ENCODE measurements around the gene CLASP2.

- no peak for TF ChIP-seq ARNTL (CRISPR knock-in tag; IDR thresholded peaks at IDR 0.05; ENCODE audit: borderline replicate concordance, low read depth)
- no peak for TF ChIP-seq CSDC2 (CRISPR knock-in tag; IDR thresholded peaks at IDR 0.05)
- no peak for TF ChIP-seq PATZ1 (CRISPR knock-in tag; IDR thresholded peaks at IDR 0.05; ENCODE audit: borderline replicate concordance)
- TF ChIP-seq ZFP3 (CRISPR knock-in tag; IDR thresholded peaks at IDR 0.05): no peak
Observed at GRCh38 chr3:33750211-33750548, 32.1 kb upstream of the CLASP2 start.

Measured in SK-N-SH treated with all-trans-retinoic acid at 6 μM for 48 hours (cell line).